ENCODE measurements around the gene RPL22. TPM values are rescaled to one million over a fixed set of nuclear protein-coding genes. Genes with fewer than 3 reads are reported as not detected.

RPL22 gene
- total and polyA plus RNA-seq, 2 of the 4 experiments (the other 2 are of a cell fraction): 26.2 to 131 TPM

- ChIA-PET POLR2A (ENCODE audit: unreplicated experiment) (no interaction called here), CTCF (interaction anchor here (0.6 to 1.7 kb wide), 3 partner anchors 9 to 11 kb away, joined by 3 to 5 read pairs (median 4); no protein-coding TSS in a partner anchor)
- H3K18ac ChIP-seq (ENCODE audit: low read depth, low read length): no peak overlapping the region
- WGBS, 2 experiments (ENCODE audit: extremely low coverage in 2 of 2, insufficient read length in 1 of 2): 28% methylated on average over 7 of the region's 20 CpGs; no CpG with 5 or more reads in 1 of the 2 experiments
- BruUV-seq (replicated peaks): no TSS peak
- H2BK5ac ChIP-seq (ENCODE audit: low read depth, low read length, poor library complexity, severe bottlenecking): no peak overlapping the region
- peak overlapping the region; percentile 36 for H2AK5ac ChIP-seq (ENCODE audit: low read depth, low read length)
- peaks cover 4% of the 10 kb centered on the region; the same call in 1 of the 2 replicates for H3K4me1 ChIP-seq (ENCODE audit: control insufficient read depth, insufficient read depth, low read length)
- no peaks in the 10 kb centered on the region; the same call in 1 of the 2 replicates for H3K9me1 ChIP-seq (ENCODE audit: insufficient read depth, low read length)
- no peaks in the 10 kb centered on the region for H3K9me3 ChIP-seq (ENCODE audit: control insufficient read depth, insufficient read depth, low read length)
- peak overlapping the region; percentile 64 for H2AFZ ChIP-seq (replicated peaks; ENCODE audit: low read length, poor library complexity)
- H4K5ac ChIP-seq (ENCODE audit: low read depth, low read length): no peak overlapping the region
- no peak overlapping the region for H2BK20ac ChIP-seq (ENCODE audit: low read depth, low read length)
- H2AK9ac ChIP-seq (replicated peaks; ENCODE audit: low read depth, low read length, poor library complexity): peak overlapping the region; percentile 88
- no peak overlapping the region; the same call in 1 of the 2 replicates for H3K4ac ChIP-seq (ENCODE audit: low read depth, low read length)
- peaks cover 29 to 31% of the 10 kb centered on the region in 2 experiments for H3K79me1 ChIP-seq (ENCODE audit: low read depth in 1 of 2, low read length in 2 of 2)
- H4K8ac ChIP-seq (ENCODE audit: low read depth in 2 of 2, low read length in 2 of 2): peak overlapping the region; percentile 11 to 93; a peak in 2 of 4 replicates
- peak overlapping the region; percentile 98 for H3K4me3 ChIP-seq (ENCODE audit: insufficient read depth, low read depth, low read length)
- peak overlapping the region; percentile 31; the same call in 1 of the 2 replicates for H3K14ac ChIP-seq (replicated peaks; ENCODE audit: low read depth, low read length)
- peak overlapping the region; percentile 81 for H3K9ac ChIP-seq (ENCODE audit: low read depth, low read length)
- dilution Hi-C loops (cut with HindIII; ENCODE audit: low sequenced_read_pairs, unreplicated experiment) (no loop called here), intact Hi-C loops (cut with micrococcal nuclease) (loop anchor here (2.0 kb wide), 1 partner anchor 36 kb away; the partner anchor contains the start of gene RPL22), in situ Hi-C loops (cut with MboI; ENCODE audit: low sequenced_read_pairs) (no loop called here)
- peak overlapping the region; percentile 55; the same call in 1 of the 2 replicates for H3K56ac ChIP-seq (ENCODE audit: extremely low read depth, insufficient read depth, low read length)
- H3K27me3 ChIP-seq (ENCODE audit: control insufficient read depth, insufficient read depth, low read length): peaks cover 9% of the 10 kb centered on the region
- ATAC-seq (ENCODE audit: low read depth) (peak; percentile 5; the same call in 1 of the 2 replicates), DNase-seq (peak; percentile 45)
- no peak overlapping the region for H2BK120ac ChIP-seq (ENCODE audit: low read depth, low read length)
- peak overlapping the region; percentile 83 for H3K23ac ChIP-seq (ENCODE audit: low read depth, low read length)
- H2BK15ac ChIP-seq (ENCODE audit: low read depth, low read length): no peak overlapping the region
- H4K20me1 ChIP-seq (ENCODE audit: insufficient read depth, low read length): peaks cover 4% of the 10 kb centered on the region; the same call in 1 of the 2 replicates
- peaks cover 19% of the 10 kb centered on the region for H3K36me3 ChIP-seq (ENCODE audit: control insufficient read depth, insufficient read depth, low read length)
- H3K27ac ChIP-seq (ENCODE audit: insufficient read depth, low read length): peak overlapping the region; percentile 7; the same call in 1 of the 2 replicates
- H4K91ac ChIP-seq (ENCODE audit: insufficient read depth, low read depth, low read length): no peak overlapping the region
- peak overlapping the region; percentile 100 for H3K4me2 ChIP-seq (ENCODE audit: low read depth, low read length)
- TF ChIP-seq BHLHE40 (IDR thresholded peaks at IDR 0.05; ENCODE audit: low read depth, low read length) (no peak), CHD1 (IDR thresholded peaks at IDR 0.05; ENCODE audit: low read depth, low read length) (no peak), CEBPB (IDR thresholded peaks at IDR 0.05; ENCODE audit: low read depth, low read length) (no peak), FOS (IDR thresholded peaks at IDR 0.05; ENCODE audit: low read depth, low read length) (no peak), USF2 (IDR thresholded peaks at IDR 0.05; ENCODE audit: low read depth, low read length) (no peak), MAZ (IDR thresholded peaks at IDR 0.05; ENCODE audit: borderline replicate concordance, low read depth, low read length) (no peak), CTCF (conservative IDR thresholded peaks at IDR 0.05; ENCODE audit: low read depth, low read length) (no peak), RFX5 (IDR thresholded peaks at IDR 0.05; ENCODE audit: low read depth, low read length) (no peak), MXI1 (IDR thresholded peaks at IDR 0.05; ENCODE audit: borderline replicate concordance, low read depth, low read length) (no peak), NFE2L2 (IDR thresholded peaks at IDR 0.05; ENCODE audit: low read depth, low read length) (no peak), SMC3 (IDR thresholded peaks at IDR 0.05; ENCODE audit: low read depth, low read length) (no peak), RCOR1 (IDR thresholded peaks at IDR 0.05; ENCODE audit: insufficient replicate concordance, low read length) (no peak), ELK1 (IDR thresholded peaks at IDR 0.05; ENCODE audit: borderline replicate concordance, low read depth, low read length) (no peak)
Observed at GRCh38 chr1:6234502-6235295, 35.3 kb upstream of the RPL22 start.

All from IMR-90 (cell line).